ENCODE data around the gene PRKG1. TPM values are rescaled to one million over a fixed set of nuclear protein-coding genes. Genes with fewer than 3 reads are reported as not detected.

PRKG1 gene
- total and polyA plus RNA-seq, 2 of the 8 experiments (the other 6 are each of a cell fraction or from before 2014, with no cell fraction given), result 4.2 to 15.2 TPM

GRCh38 chr10:52071814-52072213 is 997.5 kb downstream of the PRKG1 start (continued):
- no peak for TF ChIP-seq PHF8 (conservative IDR thresholded peaks at IDR 0.05; ENCODE audit: low read depth, low read length)
- no peak for TF ChIP-seq RNF2 (IDR thresholded peaks at IDR 0.05; ENCODE audit: borderline replicate concordance, low read depth, low read length, missing control alignments, poor library complexity, severe bottlenecking)
- TF ChIP-seq NRF1 (IDR thresholded peaks at IDR 0.05; ENCODE audit: low read depth, low read length), result no peak
- no peak for TF ChIP-seq POLR2AphosphoS5 (IDR thresholded peaks at IDR 0.05; ENCODE audit: low read depth, low read length)

Data from H1 (cell line).